OCI-LY7 (cell line): Measurements from ENCODE around the gene PLXNA3. TPM values are rescaled to one million over a fixed set of nuclear protein-coding genes. Genes with fewer than 3 reads are reported as not detected.

Source experiments
- BruUV-seq: library from RNA; stranded (reverse); fragments of 400-500 nt; replicated peaks from 2 replicates; lab custom pipeline; 2021; lab: Mats Ljungman, UMichigan
- CTCF ChIA-PET: fragments of 300-600 bp; sonication (Branson Sonifier 250); formaldehyde crosslinking; loops from one replicate; lab custom pipeline; 2022; ENCODE audit warnings: antibody characterized with exemption; ENCODE audit not compliant: unreplicated experiment; lab: Charles Lee
- POLR2A ChIA-PET: fragments of 300-600 bp; sonication (Branson Sonifier 250); formaldehyde crosslinking; loops from one replicate; lab custom pipeline; 2022; ENCODE audit warnings: antibody characterized with exemption; lab: Charles Lee
- DNase-seq: peaks from one replicate; pipeline ENCODE4 v3.0.0-alpha.2; 2015; ENCODE audit warnings: low spot score
- H2AFZ ChIP-seq: fragments of 200-600 bp; sonication (generic), shearing (Covaris generic); 2 replicates; pipeline ENCODE4 v1.6.1; 2014; ENCODE audit warnings: mild to moderate bottlenecking, antibody characterized with exemption, low read length, moderate library complexity
- H3K27ac ChIP-seq: fragments of 200-600 bp; sonication (generic); 2 replicates; pipeline ENCODE4 v1.5.1; 2014; ENCODE audit warnings: mixed run types, low read depth, mild to moderate bottlenecking, moderate library complexity, low read length, inconsistent platforms; ENCODE audit not compliant: poor library complexity, severe bottlenecking
- H3K36me3 ChIP-seq: fragments of 200-600 bp; sonication (generic); 2 replicates; pipeline ENCODE4 v1.6.1; 2014; ENCODE audit warnings: mild to moderate bottlenecking, antibody characterized with exemption, low read length, moderate library complexity, mixed read lengths; ENCODE audit not compliant: insufficient read depth
- H3K4me1 ChIP-seq: fragments of 200-600 bp; sonication (generic); 2 replicates; pipeline ENCODE4 v1.5.1; 2014; ENCODE audit warnings: mild to moderate bottlenecking, low read length; ENCODE audit not compliant: insufficient read depth, poor library complexity, severe bottlenecking
- H3K4me2 ChIP-seq: fragments of 200-600 bp; sonication (generic); 2 replicates; pipeline ENCODE4 v1.6.1; 2014; ENCODE audit warnings: mild to moderate bottlenecking, low read length
- H3K4me3 ChIP-seq: fragments of 200-600 bp; sonication (generic); 2 replicates; pipeline ENCODE4 v1.5.1; 2014; ENCODE audit warnings: mild to moderate bottlenecking, low read depth, low read length; ENCODE audit not compliant: poor library complexity, severe bottlenecking
- H3K79me2 ChIP-seq: fragments of 200-600 bp; sonication (generic); 2 replicates; pipeline ENCODE4 v1.6.1; 2016; ENCODE audit warnings: low read depth, mild to moderate bottlenecking, low read length, moderate library complexity, mixed read lengths; ENCODE audit not compliant: insufficient read depth
- H3K9me2 ChIP-seq: fragments of 200-600 bp; sonication (generic); 2 replicates; pipeline ENCODE4 v1.6.1; 2016; ENCODE audit warnings: mild to moderate bottlenecking, low read length, mixed read lengths; ENCODE audit not compliant: insufficient read depth
- H3K9me3 ChIP-seq: fragments of 200-600 bp; sonication (generic); 2 replicates; pipeline ENCODE4 v1.6.1; 2014; ENCODE audit warnings: mild to moderate bottlenecking, mixed run types, low read length, mixed read lengths
- H4K20me1 ChIP-seq: fragments of 200-600 bp; sonication (generic); 2 replicates; pipeline ENCODE4 v1.6.1; 2014; ENCODE audit warnings: mild to moderate bottlenecking, antibody characterized with exemption, low read length, moderate library complexity, mixed read lengths; ENCODE audit not compliant: insufficient read depth
- CTCF ChIP-seq: fragments of 200-600 bp; sonication (generic); conservative IDR thresholded peaks from 2 replicates; pipeline ENCODE4 v1.5.1; 2014; ENCODE audit warnings: mild to moderate bottlenecking, antibody characterized with exemption, low read length, moderate library complexity, mixed read lengths
- EZH2phosphoT487 ChIP-seq: fragments of 200-600 bp; sonication (generic); IDR thresholded peaks from 2 replicates; pipeline ENCODE4 v1.6.1; 2018; ENCODE audit warnings: low read depth, borderline replicate concordance, mild to moderate bottlenecking, mixed run types, antibody characterized with exemption, low read length, moderate library complexity, mixed read lengths
- intact Hi-C: fragments of 100-400 bp; cut with micrococcal nuclease; formaldehyde crosslinking; loops from one replicate; pipeline ENCODE4 v1.10.0; 2022; ENCODE audit not compliant: unreplicated experiment
- total RNA-seq, 2 experiments: library from RNA; depleted of rRNA in 1 of 2; stranded (reverse); fragments of >200 nt in 1 of 2; shearing (Covaris generic) in 1 of 2; gene quantifications; 2 replicates each; pipeline ENCODE4 v1.2.3, GENCODE V29; 2014 to 2022

Gene PLXNA3
- total RNA-seq, 2 experiments from 2014 or later: 5.6 to 8.0 TPM

GRCh38 chrX:154490414-154491083 is 32.5 kb downstream of the PLXNA3 start, which contains the start of gene SLC10A3:
Gene SLC10A3, minus strand, starts transcription at chrX:154490629. Its CDS starts 1,689 bp downstream, at chrX:154488940.
- ChIA-PET CTCF (interaction anchor here (0.6 to 1.0 kb wide), 4 partner anchors 9 to 56 kb away, joined by 3 to 4 read pairs (median 3); partner anchors contain the start of gene G6PD), POLR2A (interaction anchor here (0.5 to 2.8 kb wide), 10 partner anchors 9 to 169 kb away, joined by 4 to 26 read pairs (median 6); partner anchors contain the start of gene ATP6AP1)
- H3K9me3 ChIP-seq: no peaks in the 10 kb centered on the region
- H3K27ac ChIP-seq: peak within 1 kb of the TSS; percentile 64
- TF ChIP-seq CTCF (peak; percentile 48; the same call in 1 of the 2 replicates), EZH2phosphoT487 (no peak)
- peaks cover 7% of the 10 kb centered on the region; the same call in 1 of the 2 replicates for H3K79me2 ChIP-seq
- H2AFZ ChIP-seq: peak within 1 kb of the TSS; percentile 83; the same call in 1 of the 2 replicates
- intact Hi-C loops: loop anchor here (5.0 kb wide), 1 partner anchor 63 kb away; the partner anchor contains the start of gene ATP6AP1
- H3K36me3 ChIP-seq: peaks cover 5% of the 10 kb centered on the region; the same call in 1 of the 2 replicates
- peak within 1 kb of the TSS; percentile 79 for H3K4me3 ChIP-seq
- H3K4me1 ChIP-seq: peaks cover 20% of the 10 kb centered on the region
- H3K9me2 ChIP-seq: no peaks in the 10 kb centered on the region
- peak within 1 kb of the TSS; percentile 98 for H3K4me2 ChIP-seq
- no peaks in the 10 kb centered on the region for H4K20me1 ChIP-seq
- BruUV-seq: no TSS peak
- peak; percentile 94 for DNase-seq

GRCh38 chrX:154494715-154495114 is 36.6 kb downstream of the PLXNA3 start:
- Histone ChIP-seq H3K27ac (no peak overlapping the region), H3K9me3 (no peaks in the 10 kb centered on the region), H2AFZ (no peak overlapping the region), H3K9me2 (no peaks in the 10 kb centered on the region), H3K4me1 (peaks cover 5% of the 10 kb centered on the region), H3K36me3 (no peaks in the 10 kb centered on the region), H3K79me2 (no peaks in the 10 kb centered on the region), H3K4me2 (no peak overlapping the region), H4K20me1 (no peaks in the 10 kb centered on the region), H3K4me3 (no peak overlapping the region)
- POLR2A ChIA-PET: no interaction called here
- DNase-seq: no peak
- intact Hi-C loops: loop anchor here (5.0 kb wide), 1 partner anchor 67 kb away; the partner anchor contains the start of gene ATP6AP1
- CTCF ChIA-PET: no interaction called here
- no TSS peak for BruUV-seq
- TF ChIP-seq CTCF (no peak), EZH2phosphoT487 (no peak)
